LNCAP (cell line): ENCODE data around the gene TEC.

Experiments
- CTCF ChIP-seq: fragments of 450-650 bp; IDR thresholded peaks from 2 replicates; pipeline ENCODE4 v1.5.1; 2017; ENCODE audit warnings: mild to moderate bottlenecking

The TEC gene

GRCh38 chr4:48175328-48175727, 94.3 kb downstream of the TEC start:
- TF ChIP-seq CTCF: no peak

- TF ChIP-seq CTCF: no peak
Observed at GRCh38 chr4:48173056-48173991, 96.3 kb downstream of the TEC start.

- TF ChIP-seq CTCF: no peak
Observed at GRCh38 chr4:48172651-48173050, 97.0 kb downstream of the TEC start.

- no peak for TF ChIP-seq CTCF
Observed at GRCh38 chr4:48169636-48170035, 100.0 kb downstream of the TEC start.

GRCh38 chr4:48167538-48168263, 101.9 kb downstream of the TEC start:
- no peak for TF ChIP-seq CTCF

GRCh38 chr4:48163746-48164145, 105.9 kb downstream of the TEC start:
- TF ChIP-seq CTCF: no peak

GRCh38 chr4:48162162-48162561, 107.5 kb downstream of the TEC start:
- no peak for TF ChIP-seq CTCF
